A549 (cell line): ENCODE data around the gene PRLR. TPM values are rescaled to one million over a fixed set of nuclear protein-coding genes. Genes with fewer than 3 reads are reported as not detected.

Experiments used
- ATAC-seq, 2 experiments: fragments of 200-7000 bp in 1 of 2; fragments of >200 bp in 1 of 2; cut with Nextera tagmentation in 1 of 2; cut with Tn5 transposase in 1 of 2; 3 replicates each; pipeline versions ENCODE4 v1.8.0 to v1.9.1; 2018 to 2020; ENCODE audit warnings: mild to moderate bottlenecking in 1 of 2, moderate library complexity in 1 of 2
- CTCF ChIA-PET: fragments of 300-600 bp; sonication (Branson Sonifier 250); formaldehyde crosslinking; extraction: SDS; loops from one replicate; lab custom pipeline; 2021; ENCODE audit warnings: antibody characterized with exemption, inconsistent platforms; lab: Yijun Ruan, JAX
- POLR2A ChIA-PET: fragments of 350-600 bp; formaldehyde crosslinking; extraction: SDS; loops from one replicate; lab custom pipeline; 2021; ENCODE audit warnings: antibody characterized with exemption, inconsistent platforms; lab: Yijun Ruan, JAX
- DNase-seq, 2 experiments: peaks; one replicate each; pipeline versions ENCODE4 v3.0.0 to v3.0.0-alpha.2; 2011 to 2016; ENCODE audit warnings: low read depth in 1 of 2, low spot score in 1 of 2
- FAIRE-seq: peaks from 2 replicates; lab custom pipeline; 2011; peaks lifted over from hg19 to GRCh38; lab: Jason Lieb, UNC
- H3K27ac ChIP-seq, 2 experiments: fragments of >200 bp; sonication (Bioruptor Twin); formaldehyde crosslinking; 3 replicates each; pipeline ENCODE4 v1.5.1; 2016 to 2017
- H3K4me1 ChIP-seq: fragments of >200 bp; sonication (Bioruptor Twin); formaldehyde crosslinking; 3 replicates; pipeline ENCODE4 v1.6.1; 2016
- H3K4me2 ChIP-seq: fragments of >200 bp; sonication (Bioruptor Twin); formaldehyde crosslinking; 3 replicates; pipeline ENCODE4 v1.6.1; 2016
- H3K4me3 ChIP-seq: fragments of >200 bp; sonication (Bioruptor Twin); formaldehyde crosslinking; 3 replicates; pipeline ENCODE4 v1.5.1; 2016
- H3K9me3 ChIP-seq: fragments of >200 bp; sonication (Bioruptor Twin); formaldehyde crosslinking; 3 replicates; pipeline ENCODE4 v1.6.1; 2016
- ATOH8 ChIP-seq: fragments of 250-450 bp; sonication (Bioruptor Pico); IDR thresholded peaks from 2 replicates; pipeline ENCODE4 v1.5.0; 2020; ENCODE audit warnings: low read depth, mild to moderate bottlenecking, moderate library complexity
- BCL3 ChIP-seq: fragments of >200 bp; sonication (Bioruptor Twin); formaldehyde crosslinking; IDR thresholded peaks from 3 replicates; pipeline ENCODE4 v1.6.1; 2016
- BHLHE40 ChIP-seq: IDR thresholded peaks from 2 replicates; pipeline ENCODE4 v1.6.1; 2012; ENCODE audit warnings: low read depth, low read length, inconsistent platforms
- CBX2 ChIP-seq: fragments of 200-600 bp; sonication (generic); IDR thresholded peaks from 2 replicates; pipeline ENCODE4 v1.6.1; 2016; ENCODE audit warnings: low read depth, mild to moderate bottlenecking, borderline replicate concordance
- CBX8 ChIP-seq: fragments of 200-600 bp; sonication (generic); IDR thresholded peaks from 2 replicates; pipeline ENCODE4 v1.6.1; 2016
- CEBPB ChIP-seq, 2 experiments: fragments of >200 bp in 1 of 2; sonication (Bioruptor Twin) in 1 of 2; formaldehyde crosslinking in 1 of 2; IDR thresholded peaks; 2 replicates each; pipeline ENCODE4 v1.6.1; 2012 to 2016
- CHD4 ChIP-seq: fragments of 200-600 bp; sonication (generic); IDR thresholded peaks from 2 replicates; pipeline ENCODE4 v1.6.1; 2016; ENCODE audit warnings: antibody characterized with exemption, mild to moderate bottlenecking, borderline replicate concordance
- EHF ChIP-seq: fragments of 250-450 bp; sonication (Bioruptor Pico); IDR thresholded peaks from 2 replicates; pipeline ENCODE4 v1.5.0; 2020; ENCODE audit warnings: mild to moderate bottlenecking
- EHMT2 ChIP-seq: fragments of 200-600 bp; sonication (generic); IDR thresholded peaks from 2 replicates; pipeline ENCODE4 v1.6.1; 2016; ENCODE audit warnings: antibody characterized with exemption, low read depth, mild to moderate bottlenecking, moderate library complexity
- ELK1 ChIP-seq: fragments of 150-350 bp; IDR thresholded peaks from 2 replicates; pipeline ENCODE4 v1.6.1; 2014; ENCODE audit warnings: low read depth, mild to moderate bottlenecking, low read length
- EP300 ChIP-seq, 2 experiments: fragments of >200 bp; sonication (Bioruptor Twin); formaldehyde crosslinking; IDR thresholded peaks; 2 replicates in 1 of 2; 3 replicates in 1 of 2; pipeline ENCODE4 v1.6.1; 2016 to 2017
- ESRRA ChIP-seq: fragments of 150-350 bp; IDR thresholded peaks from 2 replicates; pipeline ENCODE4 v1.6.1; 2014; ENCODE audit warnings: mild to moderate bottlenecking, low read length, borderline replicate concordance
- HDAC2 ChIP-seq: fragments of 200-600 bp; sonication (generic); IDR thresholded peaks from 2 replicates; pipeline ENCODE4 v1.6.1; 2016
- HOXA7 ChIP-seq: fragments of 250-450 bp; sonication (Bioruptor Pico); IDR thresholded peaks from 2 replicates; pipeline ENCODE4 v1.5.0; 2020; ENCODE audit warnings: mild to moderate bottlenecking, moderate library complexity
- HOXB13 ChIP-seq: fragments of 250-450 bp; sonication (Bioruptor Pico); IDR thresholded peaks from 2 replicates; pipeline ENCODE4 v1.5.0; 2020; ENCODE audit warnings: low read depth, mild to moderate bottlenecking, moderate library complexity
- JUN ChIP-seq, 2 experiments: fragments of >200 bp; sonication (Bioruptor Twin); formaldehyde crosslinking; IDR thresholded peaks; 2 replicates in 1 of 2; 3 replicates in 1 of 2; pipeline ENCODE4 v1.6.1; 2016 to 2017
- JUNB ChIP-seq: fragments of >200 bp; sonication (Bioruptor Twin); formaldehyde crosslinking; IDR thresholded peaks from 2 replicates; pipeline ENCODE4 v1.6.1; 2016
- MAZ ChIP-seq: fragments of 150-350 bp; IDR thresholded peaks from 2 replicates; pipeline ENCODE4 v1.6.1; 2014; ENCODE audit warnings: antibody characterized with exemption, low read depth, low read length, borderline replicate concordance
- MYC ChIP-seq: IDR thresholded peaks from 2 replicates; pipeline ENCODE4 v1.6.1; 2012; ENCODE audit warnings: mild to moderate bottlenecking, inconsistent platforms, low read length, improper control_type of control experiment, borderline replicate concordance
- PHF8 ChIP-seq: fragments of 200-600 bp; sonication (generic); IDR thresholded peaks from 2 replicates; pipeline ENCODE4 v1.6.1; 2016; ENCODE audit warnings: low read depth, mild to moderate bottlenecking, antibody characterized with exemption, moderate library complexity, borderline replicate concordance
- POLR2A ChIP-seq: IDR thresholded peaks from 2 replicates; pipeline ENCODE4 v1.6.1; 2012; ENCODE audit warnings: mild to moderate bottlenecking, low read length
- POLR2AphosphoS2 ChIP-seq: conservative IDR thresholded peaks from 2 replicates; pipeline ENCODE4 v1.6.1; 2012; ENCODE audit warnings: low read length, improper control_type of control experiment, inconsistent platforms
- RARB ChIP-seq: fragments of 250-450 bp; sonication (Bioruptor Pico); IDR thresholded peaks from 2 replicates; pipeline ENCODE4 v1.8.0; 2021; ENCODE audit warnings: mild to moderate bottlenecking, moderate library complexity
- RCOR1 ChIP-seq: fragments of 150-350 bp; IDR thresholded peaks from 2 replicates; pipeline ENCODE4 v1.6.1; 2014; ENCODE audit warnings: antibody characterized with exemption, low read length, low read depth
- RFX5 ChIP-seq: fragments of 450-650 bp; IDR thresholded peaks from 2 replicates; pipeline ENCODE4 v1.7.1; 2014; ENCODE audit warnings: antibody characterized with exemption, mild to moderate bottlenecking, moderate library complexity
- RNF2 ChIP-seq: fragments of 200-600 bp; sonication (generic); IDR thresholded peaks from 2 replicates; pipeline ENCODE4 v1.6.1; 2016; ENCODE audit warnings: low read depth, mild to moderate bottlenecking, antibody characterized with exemption, moderate library complexity, borderline replicate concordance
- SMC3 ChIP-seq: fragments of >200 bp; sonication (Bioruptor Twin); formaldehyde crosslinking; IDR thresholded peaks from 3 replicates; pipeline ENCODE4 v1.6.1; 2018; ENCODE audit warnings: inconsistent platforms
- SREBF2 ChIP-seq: fragments of 450-650 bp; IDR thresholded peaks from 2 replicates; pipeline ENCODE4 v1.6.1; 2014; ENCODE audit warnings: mild to moderate bottlenecking, moderate library complexity
- TFCP2L1 ChIP-seq: fragments of 250-450 bp; sonication (Bioruptor Pico); IDR thresholded peaks from 2 replicates; pipeline ENCODE4 v1.5.0; 2021; ENCODE audit warnings: mild to moderate bottlenecking
- TP53 ChIP-seq: fragments of 250-450 bp; sonication (Bioruptor Pico); IDR thresholded peaks from 2 replicates; pipeline ENCODE4 v1.5.0; 2021; ENCODE audit warnings: mild to moderate bottlenecking, moderate library complexity
- WGBS: methylation state at CpG from one replicate; pipeline ENCODE4 v1.1.6; 2017; ENCODE audit errors: missing lambda C conversion rate; 5-methylcytosine and 5-hydroxymethylcytosine counted together
- polyA plus RNA-seq, 4 experiments: library from polyadenylated mRNA; depleted of rRNA in 3 of 4; stranded (reverse); fragments of >200 nt; fragmentation: RNase III in 1 of 4; extraction: RNeasy Plus Mini Kit Qiagen cat#74134 plus additional on column Dnase treatment in 1 of 4; gene quantifications; 2 replicates in 3 of 4; 3 replicates in 1 of 4; pipeline ENCODE4 v1.2.3, GENCODE V29; 2011 to 2017
- TF ChIP-seq, protein P1 (sequence below): fragments of >200 bp; sonication (Bioruptor Twin); formaldehyde crosslinking; IDR thresholded peaks from 3 replicates; pipeline ENCODE4 v1.5.1; 2016

PRLR gene
- polyA plus RNA-seq, 2 of the 4 experiments (the other 2 are of a cell fraction) = 0.09 TPM; not detected in 1

- TF ChIP-seq BCL3 (no peak), CBX2 (no peak), MAZ (no peak), CBX8 (no peak), RFX5 (no peak), RNF2 (no peak), MYC (no peak), EP300 (IDR thresholded peaks at IDR 0.05) (no peak), RARB (CRISPR knock-in tag) (no peak), BHLHE40 (no peak), HOXA7 (CRISPR knock-in tag) (no peak), SREBF2 (no peak), CHD4 (no peak), TFCP2L1 (no peak), ESRRA (no peak), EHF (CRISPR knock-in tag) (no peak), HDAC2 (no peak)
- TF ChIP-seq, protein P1, sequence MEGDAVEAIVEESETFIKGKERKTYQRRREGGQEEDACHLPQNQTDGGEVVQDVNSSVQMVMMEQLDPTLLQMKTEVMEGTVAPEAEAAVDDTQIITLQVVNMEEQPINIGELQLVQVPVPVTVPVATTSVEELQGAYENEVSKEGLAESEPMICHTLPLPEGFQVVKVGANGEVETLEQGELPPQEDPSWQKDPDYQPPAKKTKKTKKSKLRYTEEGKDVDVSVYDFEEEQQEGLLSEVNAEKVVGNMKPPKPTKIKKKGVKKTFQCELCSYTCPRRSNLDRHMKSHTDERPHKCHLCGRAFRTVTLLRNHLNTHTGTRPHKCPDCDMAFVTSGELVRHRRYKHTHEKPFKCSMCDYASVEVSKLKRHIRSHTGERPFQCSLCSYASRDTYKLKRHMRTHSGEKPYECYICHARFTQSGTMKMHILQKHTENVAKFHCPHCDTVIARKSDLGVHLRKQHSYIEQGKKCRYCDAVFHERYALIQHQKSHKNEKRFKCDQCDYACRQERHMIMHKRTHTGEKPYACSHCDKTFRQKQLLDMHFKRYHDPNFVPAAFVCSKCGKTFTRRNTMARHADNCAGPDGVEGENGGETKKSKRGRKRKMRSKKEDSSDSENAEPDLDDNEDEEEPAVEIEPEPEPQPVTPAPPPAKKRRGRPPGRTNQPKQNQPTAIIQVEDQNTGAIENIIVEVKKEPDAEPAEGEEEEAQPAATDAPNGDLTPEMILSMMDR = no peak
- Histone ChIP-seq H3K27ac (no peak overlapping the region), H3K4me2 (no peak overlapping the region), H3K4me3 (no peak overlapping the region), H3K9me3 (no peaks in the 10 kb centered on the region), H3K4me1 (peaks cover 9% of the 10 kb centered on the region; the same call in 1 of the 3 replicates)
- DNase-seq (no peak), ATAC-seq (no peak), FAIRE-seq (no peak)
- 84% methylated on average over 7 of the region's 7 CpGs for WGBS
- ChIA-PET CTCF (no interaction called here), POLR2A (no interaction called here)
Observed at GRCh38 chr5:35239476-35239875, 9.2 kb upstream of the PRLR start.

DNA sequence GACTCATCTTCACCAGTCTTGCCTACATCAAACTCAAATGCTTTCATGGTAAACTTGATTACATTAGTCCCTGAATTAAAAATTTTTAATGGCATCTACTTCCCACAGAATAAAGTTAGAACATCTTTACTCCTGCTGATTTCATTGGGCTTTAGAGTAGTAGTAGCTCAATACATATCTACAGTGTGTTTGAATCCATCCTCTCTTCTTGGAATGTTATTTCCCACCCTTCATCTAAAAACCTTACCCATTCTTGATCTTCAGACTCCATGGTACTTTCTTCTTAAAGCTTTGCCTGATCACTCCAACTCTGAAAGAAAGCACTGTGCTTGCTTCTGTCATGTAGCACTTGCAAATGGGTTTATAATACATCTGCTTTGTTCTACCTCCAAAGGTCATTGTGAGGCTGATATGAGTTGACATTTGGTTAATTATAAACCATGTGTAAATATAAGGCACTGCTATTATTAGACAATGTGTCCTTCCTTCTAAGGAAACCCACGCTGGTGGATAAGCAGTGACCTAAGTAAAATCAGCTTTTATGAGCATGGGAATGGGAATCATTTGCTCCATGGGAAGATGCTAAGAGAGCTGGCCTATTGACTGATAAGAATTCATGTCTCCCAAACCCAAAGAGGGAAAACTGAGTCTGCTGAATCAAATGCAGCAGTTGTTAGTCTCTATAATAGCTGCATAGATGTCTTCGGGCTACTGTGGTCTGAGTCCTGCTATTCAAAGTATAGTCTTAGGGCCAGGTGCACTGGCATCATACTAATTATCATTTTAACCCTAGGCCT is 7.5 kb upstream of the PRLR start:
- Histone ChIP-seq H3K4me1 (peaks cover 9% of the 10 kb centered on the region; the same call in 1 of the 3 replicates), H3K9me3 (no peaks in the 10 kb centered on the region), H3K27ac (no peak overlapping the region), H3K4me3 (no peak overlapping the region), H3K4me2 (peak overlapping the region; percentile 36; the same call in 1 of the 3 replicates)
- peak in 1 of 2 experiments; percentile 64 for DNase-seq
- FAIRE-seq = no peak
- CTCF ChIA-PET = no interaction called here
- ATAC-seq = peak; percentile 66 to 69; a peak in 5 of 6 replicates
- 26% methylated on average over 2 of the region's 2 CpGs for WGBS
- POLR2A ChIA-PET = no interaction called here
- no peak for TF ChIP-seq MYC
- no peak for TF ChIP-seq EHF (CRISPR knock-in tag)
- TF ChIP-seq POLR2AphosphoS2 = no peak
- no peak for TF ChIP-seq RFX5
- no peak for TF ChIP-seq HOXB13 (CRISPR knock-in tag)
- no peak for TF ChIP-seq MAZ

- CTCF ChIA-PET = no interaction called here
- TF ChIP-seq RCOR1 (no peak), ATOH8 (CRISPR knock-in tag) (no peak), EHMT2 (no peak), JUN (IDR thresholded peaks at IDR 0.05) (no peak), POLR2A (no peak), PHF8 (no peak), MYC (no peak), ELK1 (no peak), RFX5 (no peak), TP53 (CRISPR knock-in tag) (no peak), SMC3 (no peak), CEBPB (IDR thresholded peaks at IDR 0.05) (no peak), TFCP2L1 (no peak), JUNB (no peak)
Observed at GRCh38 chr5:35236770-35237169, 6.5 kb upstream of the PRLR start.

More at GRCh38 chr5:35236770-35237169, 6.5 kb upstream of the PRLR start:
- FAIRE-seq (no peak), DNase-seq (no peak), ATAC-seq (no peak)
- no peaks in the 10 kb centered on the region for H3K9me3 ChIP-seq
- peaks cover 9% of the 10 kb centered on the region; the same call in 1 of the 3 replicates for H3K4me1 ChIP-seq
- POLR2A ChIA-PET = no interaction called here
- no peak overlapping the region for H3K27ac ChIP-seq
- H3K4me3 ChIP-seq = no peak overlapping the region
- no peak overlapping the region for H3K4me2 ChIP-seq
